ENCODE data around the gene KCNG4. TPM values are rescaled to one million over a fixed set of nuclear protein-coding genes. Genes with fewer than 3 reads are reported as not detected.
A peak's percentile ranks its signal among the peaks of the same experiment; 100 is the strongest.

Gene KCNG4
- total RNA-seq, 1 donor from 2014 or later, result not detected

DNA sequence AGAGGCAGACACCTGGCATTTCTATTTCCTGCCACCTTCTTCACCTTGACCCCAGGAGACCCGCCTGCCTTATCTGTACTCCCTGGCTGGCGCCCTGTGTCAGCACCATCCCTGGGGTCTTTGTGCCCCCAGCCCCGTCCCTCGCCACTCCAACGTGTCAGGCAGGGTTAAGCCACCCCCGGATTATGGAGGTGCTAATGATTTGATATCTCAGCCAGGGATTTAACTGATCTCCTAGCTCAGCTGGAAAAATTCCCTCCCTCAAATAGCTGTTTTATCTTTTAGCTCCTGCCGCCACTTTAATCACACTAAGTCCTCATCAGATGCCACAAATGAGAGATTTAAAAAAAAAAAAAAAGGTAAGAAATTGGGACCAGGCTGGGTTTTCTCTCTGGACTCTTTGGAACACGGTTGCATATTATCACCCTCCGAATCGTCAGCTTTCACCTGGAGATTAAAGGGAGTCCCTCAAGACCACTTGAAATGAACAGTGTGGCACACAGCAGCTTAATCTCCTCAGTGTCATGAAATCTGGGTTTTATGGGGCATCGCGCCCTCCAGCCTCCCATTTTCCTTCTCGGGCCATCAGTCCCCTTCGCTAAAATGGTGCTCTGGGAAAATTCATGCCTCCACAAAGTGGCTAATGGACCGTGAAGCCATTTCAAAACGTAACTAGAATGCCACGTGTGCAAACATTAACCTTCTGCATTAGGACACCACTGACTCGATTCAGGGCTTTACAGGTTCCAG, 28.7 kb upstream of the KCNG4 start:
- no peak for ATAC-seq
- intact Hi-C loops (cut with DNase I), result no loop called here
- DNase-seq (ENCODE audit: low spot score), result no peak

DNA sequence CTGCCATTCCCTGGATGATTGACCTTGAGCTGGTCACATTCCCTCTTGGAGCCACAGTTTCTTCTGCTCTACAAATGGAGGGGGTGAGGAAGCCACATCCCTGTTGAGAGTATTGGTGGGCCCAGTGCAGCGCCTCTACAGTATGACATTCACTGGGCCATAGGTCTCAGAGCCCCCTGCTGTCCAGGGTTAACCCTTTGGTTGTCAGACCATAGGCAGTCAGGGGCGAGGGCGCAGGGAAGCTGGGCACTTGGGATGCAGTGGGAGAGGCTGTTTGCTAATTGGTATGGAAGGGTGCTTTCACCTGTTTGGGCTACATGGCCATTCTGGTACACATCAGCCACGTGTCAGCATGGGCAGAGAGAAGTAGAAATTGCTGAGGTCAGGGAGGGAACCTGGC, 27.6 kb upstream of the KCNG4 start:
- intact Hi-C loops (cut with DNase I), result no loop called here
- ATAC-seq (no peak), DNase-seq (ENCODE audit: low spot score) (no peak)

DNA sequence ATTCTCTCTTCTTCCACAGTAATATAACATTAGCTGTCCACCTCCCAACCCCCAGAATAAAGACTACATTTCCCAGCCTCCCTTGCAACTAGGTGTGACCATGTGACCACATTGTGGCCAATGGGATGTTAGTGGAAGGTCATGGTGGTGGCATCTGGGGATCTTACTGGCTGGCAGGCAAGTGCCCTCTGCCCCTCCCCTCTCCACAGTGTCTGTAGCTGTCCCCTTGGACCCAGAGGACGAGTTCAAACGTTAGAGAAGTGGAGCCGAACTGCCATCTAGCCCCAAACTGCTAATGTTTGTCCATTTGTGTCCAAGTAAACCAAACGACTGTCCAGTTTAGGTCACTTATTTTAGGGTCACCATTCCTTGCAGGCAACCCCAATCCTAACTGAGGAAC, 26.6 kb upstream of the KCNG4 start:
- intact Hi-C loops (cut with DNase I), result no loop called here
- DNase-seq (ENCODE audit: low spot score) (no peak), ATAC-seq (peak; percentile 95)

DNA sequence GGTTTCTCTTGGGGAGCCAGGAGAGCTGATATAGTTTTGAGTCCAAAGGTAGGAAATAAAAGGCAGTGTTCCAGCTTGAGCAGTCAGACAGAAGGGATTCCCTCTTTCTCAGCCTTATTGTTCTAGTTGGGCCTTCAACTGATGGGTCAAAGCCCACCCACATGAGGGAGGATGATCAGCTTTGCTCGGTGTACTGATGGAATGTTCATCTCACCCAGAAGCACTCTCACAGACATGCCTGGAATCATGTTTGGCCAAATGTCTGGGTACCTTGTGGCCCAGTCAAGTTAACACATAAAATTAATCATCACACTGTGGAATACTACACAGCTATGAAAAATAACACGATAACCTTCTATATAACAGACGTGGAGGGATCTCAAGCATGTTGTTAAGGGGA, 23.1 kb upstream of the KCNG4 start:
- ATAC-seq, result no peak
- intact Hi-C loops (cut with DNase I), result no loop called here
- no peak for DNase-seq (ENCODE audit: low spot score)

DNA sequence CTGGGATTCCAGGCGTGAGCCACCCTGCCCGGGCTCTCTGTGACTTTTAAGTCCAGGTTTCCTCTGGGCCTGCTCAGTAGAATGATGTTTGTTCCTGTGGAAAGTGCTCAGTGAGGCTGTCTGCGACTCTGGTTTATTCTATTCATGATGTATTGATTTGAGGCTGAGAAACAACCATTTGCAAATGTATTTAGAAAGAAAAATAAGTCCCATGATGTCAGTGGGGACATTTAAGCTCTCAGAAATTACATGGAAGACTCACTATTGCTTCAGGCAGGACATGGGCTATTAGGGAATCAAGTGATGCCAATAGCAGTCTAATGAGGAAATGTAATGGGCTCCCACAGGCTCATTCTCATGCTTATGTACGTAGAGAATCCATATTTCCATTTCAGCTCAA, 22.2 kb upstream of the KCNG4 start:
- intact Hi-C loops (cut with DNase I), result no loop called here
- ATAC-seq (no peak), DNase-seq (ENCODE audit: low spot score) (no peak)

DNA sequence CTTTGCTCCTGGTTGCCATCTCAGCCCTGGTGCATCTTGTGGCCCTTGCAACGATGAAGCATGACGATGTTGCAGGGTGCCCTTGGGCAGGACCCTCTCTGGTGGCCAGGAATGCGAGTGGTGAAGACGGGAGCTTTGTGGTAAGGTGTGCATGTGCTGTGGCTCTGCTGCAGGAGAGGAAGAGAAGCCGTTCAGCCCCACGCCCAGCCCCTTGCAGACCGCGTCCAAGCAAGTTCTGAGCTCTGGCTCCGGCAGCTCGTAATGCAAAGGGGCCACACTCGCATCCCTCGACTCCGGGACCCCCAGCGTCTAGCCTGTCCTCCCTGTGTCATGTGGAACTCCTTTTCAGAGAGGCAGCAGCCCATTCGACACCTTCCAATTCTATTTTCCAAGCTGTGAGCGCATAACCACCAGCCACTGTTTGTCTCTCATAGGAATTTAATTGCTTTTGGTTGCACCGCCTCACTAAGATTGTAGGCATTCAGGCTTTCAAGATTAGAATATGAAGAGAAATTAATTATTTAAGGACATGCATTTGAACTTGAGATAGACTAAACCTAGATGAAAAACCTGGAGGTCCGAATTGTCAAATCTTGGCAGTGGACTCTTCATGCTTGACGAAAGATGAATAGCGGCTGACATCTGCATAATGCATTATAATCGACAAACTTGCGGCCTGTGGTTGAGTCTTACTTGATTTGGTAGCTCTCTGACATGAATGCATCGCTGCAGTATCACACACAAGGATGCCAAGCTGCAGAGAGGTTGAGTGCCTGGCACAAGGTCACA, 21.1 kb upstream of the KCNG4 start:
- no peak for ATAC-seq
- no peak for DNase-seq (ENCODE audit: low spot score)
- intact Hi-C loops (cut with DNase I), result no loop called here

DNA sequence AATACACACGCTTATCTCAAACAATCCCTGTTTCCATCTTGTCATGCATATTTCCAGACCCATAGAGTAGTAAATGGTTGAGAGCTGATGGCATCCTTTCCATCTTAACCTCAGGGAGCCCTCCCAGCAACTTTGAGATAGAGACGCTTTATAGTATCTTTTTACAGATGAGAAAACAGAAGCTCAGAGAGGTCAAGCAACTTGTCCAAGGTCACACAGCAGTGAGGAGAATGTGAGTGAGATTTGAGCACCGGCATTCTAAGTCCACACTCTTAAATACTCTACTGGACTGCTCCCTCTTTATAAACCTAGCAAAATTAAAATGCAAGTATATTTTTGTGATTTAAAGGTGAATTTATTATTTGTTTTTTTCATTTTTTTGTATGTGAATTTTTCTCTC, 19.9 kb upstream of the KCNG4 start:
- intact Hi-C loops (cut with DNase I), result no loop called here

DNA sequence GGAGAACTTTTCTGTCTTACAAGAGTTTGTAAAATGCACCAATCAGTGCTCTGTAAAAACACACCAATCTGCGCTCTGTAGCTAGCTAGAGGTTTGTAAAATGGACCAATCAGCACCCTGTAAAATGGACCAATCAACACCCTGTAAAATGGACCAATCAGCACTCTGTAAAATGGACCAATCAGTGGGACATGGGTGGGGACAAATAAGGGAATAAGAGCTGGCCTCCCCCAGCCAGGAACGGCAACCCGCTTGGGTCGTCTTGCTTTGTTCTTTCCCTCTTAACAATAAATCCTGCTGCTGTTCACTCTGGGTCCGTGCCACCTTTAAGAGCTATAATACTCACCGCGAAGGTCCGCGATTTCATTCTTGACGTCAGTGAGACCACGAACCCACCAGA, 18.5 kb upstream of the KCNG4 start:
- no peak for DNase-seq (ENCODE audit: low spot score)
- ATAC-seq, result no peak
- intact Hi-C loops (cut with DNase I), result no loop called here

More for the DNA sequence above, 19.9 kb upstream of the KCNG4 start:
- ATAC-seq, result no peak
- DNase-seq (ENCODE audit: low spot score), result no peak

DNA sequence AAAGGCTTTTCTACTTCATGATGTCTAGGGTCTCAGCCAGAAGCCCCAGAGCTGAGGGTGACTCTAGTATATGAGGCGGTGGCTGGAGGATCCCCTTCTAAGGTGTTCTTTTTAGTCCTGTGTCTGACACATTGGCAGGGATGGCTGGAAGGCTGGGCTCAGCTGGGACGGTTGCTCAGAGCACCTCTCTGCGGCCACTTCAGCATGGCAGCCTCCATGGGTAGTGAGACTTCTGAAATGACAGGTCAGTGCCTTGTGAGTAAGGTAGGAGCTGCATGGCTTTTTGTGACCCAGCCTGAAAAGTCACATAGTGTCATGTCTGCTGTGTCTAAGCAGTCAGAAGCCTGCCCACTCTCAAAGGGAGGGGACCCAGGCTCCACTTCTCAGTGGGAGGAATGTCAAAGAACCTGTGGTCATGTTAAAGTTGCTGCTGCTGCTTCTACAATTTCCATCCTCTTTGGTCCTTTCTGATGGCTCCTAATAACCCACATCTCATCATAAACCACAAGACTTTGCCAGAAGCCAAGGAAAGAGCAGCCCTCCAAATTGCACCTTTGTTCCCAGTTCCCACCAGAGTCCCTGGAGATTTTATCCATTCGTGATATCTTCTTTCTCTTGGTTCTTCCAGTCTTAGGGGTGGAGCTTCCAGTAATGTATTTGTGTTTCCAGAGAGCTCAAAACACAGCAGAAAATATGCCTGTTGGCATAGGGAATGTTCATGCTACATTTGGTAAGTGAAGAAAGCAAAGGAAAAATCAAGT, 15.4 kb upstream of the KCNG4 start:
- intact Hi-C loops (cut with DNase I), result no loop called here
- no peak for DNase-seq (ENCODE audit: low spot score)
- no peak for ATAC-seq

DNA sequence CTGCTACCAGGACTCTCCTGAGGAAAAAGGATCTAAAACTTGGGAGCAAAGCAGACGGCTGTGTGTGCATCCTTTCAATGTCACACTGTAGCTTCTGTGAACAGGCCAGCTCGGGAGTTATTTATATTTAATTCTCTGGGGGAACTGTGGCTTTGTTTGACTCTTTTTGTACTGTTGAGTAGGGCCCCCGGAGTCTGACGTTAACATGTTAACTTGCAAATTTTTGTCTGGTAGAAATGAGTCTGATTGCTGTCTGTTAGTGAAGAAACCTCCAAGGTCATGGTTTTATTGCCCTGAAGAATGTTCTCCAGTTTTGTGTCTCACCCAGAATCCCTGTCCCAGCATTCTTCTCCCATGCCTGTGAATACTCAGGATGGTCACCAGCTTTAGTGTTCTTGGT, 14.2 kb upstream of the KCNG4 start:
- intact Hi-C loops (cut with DNase I), result no loop called here
- no peak for DNase-seq (ENCODE audit: low spot score)
- ATAC-seq, result no peak

DNA sequence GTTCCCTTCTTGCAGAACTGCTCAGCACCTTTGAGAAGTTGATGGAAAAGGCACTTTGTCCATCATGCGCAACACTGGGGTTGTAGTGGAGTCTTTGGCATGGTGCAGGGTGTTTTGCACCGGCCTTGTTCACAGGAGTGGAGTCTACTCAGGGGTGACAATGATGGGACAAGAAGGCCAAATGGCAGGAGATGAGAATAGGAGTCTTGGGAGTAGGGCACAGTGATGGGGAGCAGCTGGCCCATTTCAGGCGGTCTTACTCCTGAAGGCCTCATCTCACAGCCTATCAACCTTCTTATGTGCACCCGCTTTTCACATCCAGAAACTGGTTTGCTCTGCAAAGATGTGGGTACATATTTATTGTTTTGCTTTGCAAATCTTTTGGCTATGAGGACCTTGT, 13.4 kb upstream of the KCNG4 start:
- no peak for DNase-seq (ENCODE audit: low spot score)
- intact Hi-C loops (cut with DNase I), result no loop called here

DNA sequence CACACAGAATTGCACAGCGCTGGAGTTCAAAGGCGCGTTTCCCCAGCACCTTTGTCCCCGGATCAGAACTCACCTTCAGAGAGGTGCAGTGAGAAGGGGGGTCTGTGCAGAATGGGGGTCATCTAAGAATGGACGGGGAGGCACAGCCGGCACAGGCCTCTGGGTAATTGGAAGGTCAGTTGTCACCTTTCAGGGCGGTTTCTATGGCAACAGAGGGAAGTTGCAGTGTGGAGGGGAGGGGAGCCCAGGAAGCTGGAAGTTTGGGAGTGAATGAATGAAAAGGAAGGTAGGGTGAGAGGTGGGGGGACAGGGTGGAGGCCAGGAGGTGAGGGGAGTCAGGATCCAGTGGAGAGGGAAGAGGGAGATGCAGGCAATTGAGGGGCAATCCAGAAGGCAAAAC, 12.4 kb upstream of the KCNG4 start:
- intact Hi-C loops (cut with DNase I), result no loop called here
- DNase-seq (ENCODE audit: low spot score) (no peak), ATAC-seq (no peak)

More for the DNA sequence above, 13.4 kb upstream of the KCNG4 start:
- no peak for ATAC-seq

DNA sequence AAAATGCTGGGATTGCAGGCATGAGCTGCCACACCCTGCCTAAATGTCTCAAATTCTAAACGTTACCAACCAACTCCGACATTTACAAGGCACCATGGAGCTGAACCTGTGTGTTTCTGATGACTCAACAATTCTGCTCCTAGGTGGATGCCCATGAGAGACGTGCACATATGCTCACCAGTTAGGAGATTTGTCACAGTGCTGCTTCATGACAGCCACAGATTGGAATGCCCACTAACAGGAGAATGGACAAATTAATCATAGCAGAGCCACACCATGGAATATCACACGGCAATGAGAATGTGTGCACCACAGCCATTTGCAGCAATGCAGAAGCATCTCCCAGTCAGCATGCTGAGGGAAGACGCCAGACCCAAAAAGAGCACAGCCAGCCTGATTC, 8.0 kb upstream of the KCNG4 start:
- intact Hi-C loops (cut with DNase I), result no loop called here
- DNase-seq (ENCODE audit: low spot score), result no peak
- ATAC-seq, result no peak

DNA sequence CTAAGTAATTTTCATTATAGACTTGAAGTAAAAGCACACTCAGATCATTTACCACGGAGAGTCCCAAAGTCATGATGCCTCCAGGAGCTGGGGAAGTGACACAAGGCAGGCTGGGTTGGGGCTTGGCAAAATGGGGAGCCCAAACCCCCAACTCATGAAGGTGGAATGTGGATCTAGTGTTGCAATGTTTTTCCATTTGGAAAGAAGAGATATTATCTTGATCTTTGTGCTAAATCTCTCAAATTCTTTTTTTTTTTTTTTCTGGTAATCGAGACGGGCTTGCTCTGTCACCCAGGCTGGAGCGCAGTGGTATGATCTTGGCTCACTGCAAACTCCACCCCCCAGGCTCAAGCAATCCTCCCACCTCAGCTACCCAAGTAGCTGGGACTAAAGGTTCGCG, 7.5 kb upstream of the KCNG4 start:
- ATAC-seq (no peak), DNase-seq (ENCODE audit: low spot score) (no peak)
- intact Hi-C loops (cut with DNase I), result no loop called here

DNA sequence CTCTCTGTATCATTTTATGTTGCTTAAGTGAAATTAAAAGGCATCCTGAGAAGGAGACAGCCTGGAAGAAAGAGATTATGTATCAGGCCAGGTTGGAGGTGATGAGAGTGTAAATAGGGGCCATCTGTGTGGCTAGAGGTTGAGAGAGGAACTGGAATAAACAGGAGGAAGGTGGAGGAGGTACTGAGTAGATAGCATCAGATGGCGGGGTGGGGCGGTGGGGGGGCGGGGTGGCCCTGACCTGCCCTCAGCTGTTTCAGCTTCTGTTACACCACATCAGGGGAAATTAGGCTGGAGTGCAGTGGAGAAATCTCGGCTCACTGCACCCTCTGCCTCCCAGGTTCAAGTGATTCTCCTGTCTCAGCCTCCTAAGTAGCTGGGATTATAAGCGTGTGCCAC, 6.9 kb upstream of the KCNG4 start:
- intact Hi-C loops (cut with DNase I), result no loop called here
- no peak for ATAC-seq
- no peak for DNase-seq (ENCODE audit: low spot score)

DNA sequence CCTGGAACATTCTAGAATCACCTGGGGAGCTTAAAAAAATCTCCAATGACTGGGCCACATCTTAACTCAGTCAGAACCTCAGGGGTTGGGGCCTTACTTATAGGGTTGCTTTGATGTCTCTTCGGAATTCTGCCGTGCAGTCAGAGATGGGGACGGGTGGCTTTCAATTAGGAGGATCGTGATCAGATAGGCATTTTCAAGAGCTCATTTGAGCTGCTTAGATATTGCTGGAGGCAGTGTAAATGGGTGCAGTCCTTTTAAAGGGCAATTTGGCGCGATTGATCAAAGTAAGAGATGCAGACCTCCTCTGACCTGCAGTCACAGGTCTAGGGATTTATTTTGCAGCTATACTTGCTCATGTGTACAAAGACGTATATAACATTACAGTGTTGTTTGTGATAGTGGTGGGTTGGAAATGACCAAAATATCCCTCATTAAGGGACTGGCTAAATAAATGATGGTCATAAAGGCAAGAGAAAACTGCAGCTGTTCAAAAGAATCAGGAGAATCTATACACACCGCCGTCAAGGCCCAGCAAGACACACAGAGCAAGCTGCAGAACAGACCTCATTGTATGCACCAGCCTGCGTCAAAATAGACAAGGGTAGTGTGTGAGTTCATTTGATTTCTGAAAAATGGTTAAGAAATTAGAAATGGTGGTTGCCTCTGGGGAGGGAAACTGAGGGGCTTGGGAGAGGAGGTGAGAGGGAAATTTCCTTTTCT, 6.3 kb upstream of the KCNG4 start:
- no peak for DNase-seq (ENCODE audit: low spot score)
- no peak for ATAC-seq
- intact Hi-C loops (cut with DNase I), result no loop called here

DNA sequence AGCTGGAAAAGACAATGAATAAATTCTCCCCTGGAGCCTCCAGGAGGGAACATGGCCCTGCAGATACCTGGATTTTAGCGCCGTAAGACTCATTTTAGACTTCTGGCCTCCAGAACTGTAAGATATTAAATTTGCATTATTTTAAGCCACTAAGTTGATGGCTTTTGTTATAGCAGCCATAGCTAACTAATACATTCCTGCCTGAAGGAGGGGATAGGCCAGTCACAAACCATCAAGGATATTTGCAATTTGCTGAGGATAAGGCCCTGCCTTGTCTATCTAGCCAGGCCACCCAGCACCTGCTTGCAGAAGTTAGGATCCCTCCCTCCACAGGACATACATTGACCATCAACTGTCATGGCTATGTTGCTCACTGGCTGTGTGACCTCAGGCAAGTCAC, 4.9 kb upstream of the KCNG4 start:
- no peak for ATAC-seq
- intact Hi-C loops (cut with DNase I), result no loop called here
- DNase-seq (ENCODE audit: low spot score), result no peak

DNA sequence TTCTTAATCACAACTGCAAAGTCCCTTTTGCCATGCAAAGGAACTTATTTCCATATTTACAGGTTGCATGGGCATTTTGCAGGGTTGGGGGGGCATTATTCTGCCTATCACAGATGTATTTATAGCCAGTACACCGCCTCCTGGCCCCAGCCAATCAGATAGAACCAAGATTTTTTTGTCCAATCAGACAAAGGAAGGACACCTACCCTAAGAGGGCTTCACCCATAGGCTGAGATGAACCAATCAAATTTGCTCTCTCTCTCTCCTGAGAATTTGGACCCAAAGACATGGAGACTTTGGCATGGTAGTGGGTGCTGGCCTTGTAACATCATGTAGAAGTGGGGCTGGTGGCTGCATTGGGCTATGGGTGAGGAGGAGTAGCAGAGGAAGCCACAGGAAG, 3.9 kb upstream of the KCNG4 start:
- DNase-seq (ENCODE audit: low spot score), result no peak
- ATAC-seq, result no peak
- intact Hi-C loops (cut with DNase I), result no loop called here

DNA sequence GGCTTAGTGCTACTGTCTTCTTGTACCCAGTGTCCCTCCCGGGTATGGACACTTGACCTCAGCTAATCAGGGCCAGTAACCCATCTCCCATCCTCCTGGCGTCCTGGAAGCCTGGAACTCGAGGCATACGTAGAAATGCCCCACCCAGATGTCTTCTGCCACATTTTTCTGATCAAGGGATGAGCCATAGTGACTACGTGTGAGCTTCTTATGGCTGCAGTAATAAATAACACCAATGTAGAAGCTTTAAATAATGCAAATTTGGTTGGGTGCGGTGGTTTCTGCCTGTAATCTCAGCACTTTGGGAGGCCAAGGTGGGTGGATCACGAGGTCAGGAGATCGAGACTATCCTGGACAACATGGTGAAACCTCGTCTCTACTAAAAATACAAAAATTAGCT, 3.0 kb upstream of the KCNG4 start:
- intact Hi-C loops (cut with DNase I), result no loop called here
- no peak for ATAC-seq
- no peak for DNase-seq (ENCODE audit: low spot score)

All from sciatic nerve (tissue), 2 donors.